Measurements from ENCODE around the gene RBM19.

DNA sequence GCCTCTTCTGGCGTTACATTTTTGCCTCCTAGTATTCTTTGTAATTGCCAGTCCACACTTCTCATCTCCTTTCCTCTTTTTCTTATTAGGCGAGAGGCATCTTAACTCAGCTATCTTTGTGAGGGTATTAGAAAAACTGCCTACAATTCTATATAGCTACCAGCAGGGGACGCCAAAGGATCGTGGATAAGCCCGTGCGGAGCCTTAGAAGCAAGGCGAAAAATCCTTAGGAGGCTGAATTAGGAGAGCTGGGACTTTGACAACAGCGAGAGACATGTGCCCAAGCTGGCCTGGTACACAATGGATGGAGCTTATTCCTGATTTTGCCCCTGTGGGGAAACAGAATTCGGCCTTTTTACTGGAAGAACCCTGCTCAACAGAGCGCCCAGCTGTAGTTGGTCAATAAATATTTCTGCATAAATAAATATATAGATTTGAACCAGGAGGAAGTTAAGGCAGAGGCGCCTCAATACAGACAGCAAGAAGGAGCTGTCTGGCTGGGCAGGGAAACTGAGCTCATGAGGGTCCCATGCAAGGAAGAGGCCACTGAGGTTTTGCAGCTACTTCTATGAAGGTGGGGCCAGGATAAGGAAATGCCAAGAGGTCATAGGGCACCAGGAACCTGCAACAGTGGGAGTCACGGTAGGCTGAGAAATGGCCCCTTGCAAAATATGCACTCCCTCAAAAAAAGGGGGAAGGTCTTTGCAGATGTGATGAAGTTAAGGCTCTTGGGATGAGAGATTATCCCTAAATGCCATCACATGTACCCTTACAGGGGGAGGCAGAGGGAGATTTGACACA, 14.6 kb upstream of the RBM19 start:
- TF ChIP-seq, protein P1, sequence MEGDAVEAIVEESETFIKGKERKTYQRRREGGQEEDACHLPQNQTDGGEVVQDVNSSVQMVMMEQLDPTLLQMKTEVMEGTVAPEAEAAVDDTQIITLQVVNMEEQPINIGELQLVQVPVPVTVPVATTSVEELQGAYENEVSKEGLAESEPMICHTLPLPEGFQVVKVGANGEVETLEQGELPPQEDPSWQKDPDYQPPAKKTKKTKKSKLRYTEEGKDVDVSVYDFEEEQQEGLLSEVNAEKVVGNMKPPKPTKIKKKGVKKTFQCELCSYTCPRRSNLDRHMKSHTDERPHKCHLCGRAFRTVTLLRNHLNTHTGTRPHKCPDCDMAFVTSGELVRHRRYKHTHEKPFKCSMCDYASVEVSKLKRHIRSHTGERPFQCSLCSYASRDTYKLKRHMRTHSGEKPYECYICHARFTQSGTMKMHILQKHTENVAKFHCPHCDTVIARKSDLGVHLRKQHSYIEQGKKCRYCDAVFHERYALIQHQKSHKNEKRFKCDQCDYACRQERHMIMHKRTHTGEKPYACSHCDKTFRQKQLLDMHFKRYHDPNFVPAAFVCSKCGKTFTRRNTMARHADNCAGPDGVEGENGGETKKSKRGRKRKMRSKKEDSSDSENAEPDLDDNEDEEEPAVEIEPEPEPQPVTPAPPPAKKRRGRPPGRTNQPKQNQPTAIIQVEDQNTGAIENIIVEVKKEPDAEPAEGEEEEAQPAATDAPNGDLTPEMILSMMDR (IDR thresholded peaks at IDR 0.05): peak in 1 of 3 donors; percentile 69
- no peak for TF ChIP-seq POLR2A (IDR thresholded peaks at IDR 0.05)

All from lower leg skin (tissue), 3 donors.